ENCODE measurements around the gene NRN1.

The NRN1 gene

GRCh38 chr6:5990786-5991185, 15.9 kb downstream of the NRN1 start:
- Histone ChIP-seq H3K9me3 (ENCODE audit: severe bottlenecking) (no peaks in the 10 kb centered on the region), H3K36me3 (ENCODE audit: low read depth) (no peaks in the 10 kb centered on the region), H3K4me3 (ENCODE audit: severe bottlenecking) (no peak overlapping the region), H3K27ac (ENCODE audit: poor library complexity, severe bottlenecking) (no peak overlapping the region), H3K27me3 (ENCODE audit: insufficient read depth, poor library complexity, severe bottlenecking) (peaks cover 56% of the 10 kb centered on the region), H3K4me1 (ENCODE audit: insufficient read depth, poor library complexity, severe bottlenecking) (no peaks in the 10 kb centered on the region)
- DNase-seq (ENCODE audit: low spot score) (no peak), ATAC-seq (ENCODE audit: low read depth) (no peak)
- no peak for TF ChIP-seq CTCF (IDR thresholded peaks at IDR 0.05; ENCODE audit: poor library complexity, severe bottlenecking)

GRCh38 chr6:5989141-5989723, 17.5 kb downstream of the NRN1 start:
- ATAC-seq (ENCODE audit: low read depth) (no peak), DNase-seq (ENCODE audit: low spot score) (no peak)
- no peak overlapping the region for H3K27ac ChIP-seq (ENCODE audit: poor library complexity, severe bottlenecking)
- peaks cover 47% of the 10 kb centered on the region for H3K27me3 ChIP-seq (ENCODE audit: insufficient read depth, poor library complexity, severe bottlenecking)
- TF ChIP-seq CTCF (IDR thresholded peaks at IDR 0.05; ENCODE audit: poor library complexity, severe bottlenecking) = no peak
- H3K4me3 ChIP-seq (ENCODE audit: severe bottlenecking) = no peak overlapping the region
- no peaks in the 10 kb centered on the region for H3K36me3 ChIP-seq (ENCODE audit: low read depth)
- H3K9me3 ChIP-seq (ENCODE audit: severe bottlenecking) = no peaks in the 10 kb centered on the region
- H3K4me1 ChIP-seq (ENCODE audit: insufficient read depth, poor library complexity, severe bottlenecking) = no peaks in the 10 kb centered on the region

GRCh38 chr6:5986861-5987260, 19.9 kb downstream of the NRN1 start:
- Histone ChIP-seq H3K27ac (ENCODE audit: poor library complexity, severe bottlenecking) (no peak overlapping the region), H3K4me3 (ENCODE audit: severe bottlenecking) (no peak overlapping the region), H3K36me3 (ENCODE audit: low read depth) (no peaks in the 10 kb centered on the region), H3K27me3 (ENCODE audit: insufficient read depth, poor library complexity, severe bottlenecking) (peaks cover 23% of the 10 kb centered on the region), H3K4me1 (ENCODE audit: insufficient read depth, poor library complexity, severe bottlenecking) (no peaks in the 10 kb centered on the region), H3K9me3 (ENCODE audit: severe bottlenecking) (no peaks in the 10 kb centered on the region)
- no peak for TF ChIP-seq CTCF (IDR thresholded peaks at IDR 0.05; ENCODE audit: poor library complexity, severe bottlenecking)
- DNase-seq (ENCODE audit: low spot score) = no peak
- ATAC-seq (ENCODE audit: low read depth) = no peak

- peaks cover 3% of the 10 kb centered on the region for H3K9me3 ChIP-seq (ENCODE audit: severe bottlenecking)
- ATAC-seq (ENCODE audit: low read depth) = no peak
- no peak for TF ChIP-seq CTCF (IDR thresholded peaks at IDR 0.05; ENCODE audit: poor library complexity, severe bottlenecking)
- H3K4me3 ChIP-seq (ENCODE audit: severe bottlenecking) = no peak overlapping the region
- no peaks in the 10 kb centered on the region for H3K4me1 ChIP-seq (ENCODE audit: insufficient read depth, poor library complexity, severe bottlenecking)
- H3K27ac ChIP-seq (ENCODE audit: poor library complexity, severe bottlenecking) = no peak overlapping the region
- H3K27me3 ChIP-seq (ENCODE audit: insufficient read depth, poor library complexity, severe bottlenecking) = peaks cover 15% of the 10 kb centered on the region
- H3K36me3 ChIP-seq (ENCODE audit: low read depth) = no peaks in the 10 kb centered on the region
- no peak for DNase-seq (ENCODE audit: low spot score)
Measured at GRCh38 chr6:5984150-5985089, 22.3 kb downstream of the NRN1 start.

All from RWPE2 (cell line).